CD4-positive, alpha-beta T cell treated with Interleukin-6 for 4 hours (primary cell): ENCODE measurements around the gene NSF.
"Not testable (repeated sequence)": the region's sequence is repeated elsewhere in the genome, so short reads cannot be mapped to it uniquely, and the experiment has no call there.

Source experiments
- DNase-seq: peaks from one replicate; pipeline ENCODE4 v3.0.0-alpha.2; 2020; ENCODE audit warnings: mixed read lengths

NSF gene

GRCh38 chr17:46590157-46591146 lies at the start of gene NSF:
Gene NSF, plus strand, starts transcription at chr17:46590669. Its CDS starts 107 bp downstream, at chr17:46590776.
- DNase-seq: not testable (repeated sequence)

- peak; percentile 1 for DNase-seq
These were observed 41.9 kb upstream of the NSF start for GRCh38 chr17:46548607-46549006.

- DNase-seq: not testable (repeated sequence)
These were observed 31.3 kb upstream of the NSF start for GRCh38 chr17:46559155-46559554.

- DNase-seq: not testable (repeated sequence)
These were observed 30.4 kb upstream of the NSF start for GRCh38 chr17:46560048-46560447.

DNA sequence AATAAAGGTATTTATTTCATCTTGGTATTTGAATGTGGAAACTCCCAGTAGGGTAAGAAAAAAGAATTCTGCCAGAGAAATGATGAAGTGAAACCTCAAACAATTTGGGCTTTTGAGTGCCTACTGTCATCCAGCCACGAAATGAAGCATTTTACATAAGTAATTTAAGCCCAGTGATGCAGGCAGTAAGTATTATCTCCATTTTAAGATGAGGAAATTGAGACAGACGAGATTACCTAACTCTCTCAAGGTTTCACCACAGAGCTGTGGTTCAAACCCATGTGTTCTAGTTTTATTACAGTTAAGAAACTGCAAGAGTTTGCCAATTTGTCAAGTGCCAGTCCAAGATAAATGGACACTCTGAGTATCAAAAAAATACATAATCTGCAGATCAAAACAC lies 24.2 kb upstream of the NSF start:
- DNase-seq: not testable (repeated sequence)

- not testable (repeated sequence) for DNase-seq
These were observed 23.5 kb upstream of the NSF start for GRCh38 chr17:46566980-46567379.

DNA sequence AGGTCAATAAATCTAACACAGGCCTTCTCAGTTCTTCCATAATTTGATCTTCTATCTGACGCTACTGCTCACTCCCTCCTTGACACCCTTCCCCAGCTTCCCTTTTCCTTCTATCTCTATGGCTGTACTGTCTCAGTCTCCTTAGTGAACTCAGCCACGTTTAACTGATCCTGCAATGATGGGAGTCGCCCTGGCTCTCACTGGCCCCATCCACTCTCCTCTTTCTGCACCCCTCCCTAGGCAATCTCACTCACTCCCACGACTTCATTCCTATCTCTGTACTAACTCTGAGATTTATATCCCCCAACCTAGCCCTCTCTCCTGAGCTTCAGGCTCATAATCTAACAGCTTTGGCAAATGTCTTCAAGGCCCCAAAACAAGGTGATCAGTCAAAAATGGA lies 18.7 kb upstream of the NSF start:
- DNase-seq: not testable (repeated sequence)

GRCh38 chr17:46579083-46580075 lies 11.1 kb upstream of the NSF start, which contains the start of gene ARL17A:
Gene ARL17A, minus strand, starts transcription at chr17:46579691. Its CDS starts 3,369 bp downstream, at chr17:46576322.
- DNase-seq: not testable (repeated sequence)

DNA sequence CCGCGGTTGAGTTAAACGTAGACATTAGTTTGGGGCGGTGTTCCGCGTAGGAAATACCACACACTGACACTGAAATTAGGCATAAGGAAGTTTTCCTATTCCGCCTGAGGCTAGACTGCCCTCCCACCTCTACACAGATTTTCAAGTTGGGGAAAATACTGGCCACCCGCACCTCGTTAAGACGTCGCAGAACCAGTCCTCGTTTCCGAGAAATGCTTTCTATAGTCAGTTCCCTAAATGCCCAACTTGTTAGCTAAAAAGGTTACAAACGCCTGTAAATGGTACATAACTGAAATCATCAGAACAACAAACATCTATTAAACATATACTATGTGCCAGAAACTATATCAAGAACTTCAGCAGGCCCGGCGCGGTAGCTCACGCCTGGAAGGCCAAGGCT lies 10.4 kb upstream of the NSF start:
- DNase-seq: not testable (repeated sequence)

GRCh38 chr17:46585444-46585843 lies 5.0 kb upstream of the NSF start:
- DNase-seq: not testable (repeated sequence)

DNA sequence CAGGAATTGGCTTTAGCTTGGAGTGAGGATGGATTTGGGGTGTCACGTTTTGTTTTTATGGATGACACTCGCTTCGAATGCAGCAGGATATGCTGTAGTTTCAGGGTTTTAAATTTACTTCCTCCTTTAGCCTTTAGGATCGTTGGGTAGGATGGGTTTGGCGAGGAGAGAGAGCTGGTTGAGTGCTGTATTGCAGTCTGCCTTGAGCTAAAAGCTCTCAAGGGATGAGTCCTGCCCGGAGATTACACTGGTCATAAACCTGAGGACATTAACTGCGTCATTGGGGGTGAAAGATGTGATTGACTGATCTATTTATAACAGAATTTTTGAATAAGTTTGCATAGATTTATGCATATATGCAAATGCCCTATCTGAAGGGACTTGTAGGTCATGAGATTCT lies 863 bp downstream of the NSF start:
- DNase-seq: not testable (repeated sequence)

DNA sequence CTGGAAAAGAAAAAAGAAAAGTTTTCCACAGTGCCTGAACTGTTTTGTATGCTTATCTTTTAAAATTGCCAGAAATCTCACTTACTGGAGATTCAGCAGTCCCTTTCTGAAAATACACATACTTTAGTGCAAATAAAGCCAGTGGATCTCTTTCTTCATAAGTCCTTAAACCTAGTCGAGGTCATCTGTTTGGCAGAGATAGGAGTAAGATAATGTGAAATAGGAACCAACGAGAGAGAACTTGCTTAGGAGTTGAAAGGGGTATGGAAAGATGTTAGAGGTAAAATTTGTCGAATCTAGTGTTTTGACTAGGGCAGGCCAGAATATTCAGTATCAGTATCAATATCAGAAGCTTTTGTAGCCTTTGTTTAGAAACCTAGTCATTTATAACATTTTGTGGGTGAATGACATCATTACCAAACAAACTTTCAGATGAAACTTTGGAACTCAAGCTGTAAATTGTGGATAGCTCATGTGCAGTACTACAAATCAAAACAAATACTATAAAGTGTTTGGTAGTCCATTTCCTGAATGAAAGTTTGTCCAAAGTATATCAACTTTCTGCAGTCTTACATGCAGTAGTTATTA lies 8.0 kb downstream of the NSF start:
- not testable (repeated sequence) for DNase-seq

GRCh38 chr17:46600767-46601166 lies 10.3 kb downstream of the NSF start:
- not testable (repeated sequence) for DNase-seq

DNA sequence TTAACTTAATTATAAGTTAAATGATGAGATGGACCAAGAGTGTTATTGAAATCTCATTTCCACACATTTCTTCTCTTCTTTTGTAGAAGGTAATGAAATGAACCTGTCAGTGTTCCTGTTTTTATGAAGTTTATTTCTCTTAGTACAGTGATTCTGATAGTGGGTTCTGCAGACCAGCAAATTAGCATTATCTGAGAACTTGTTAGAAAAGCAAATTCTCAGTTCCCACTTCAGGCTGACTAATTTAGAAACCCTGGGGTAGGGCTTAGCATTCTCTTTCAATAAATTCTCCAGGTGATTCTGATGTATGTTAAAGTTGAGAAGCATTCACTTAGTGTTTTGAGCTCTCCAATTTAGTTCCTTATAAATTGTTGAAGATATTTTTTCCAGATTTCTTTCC lies 12.7 kb downstream of the NSF start:
- not testable (repeated sequence) for DNase-seq

DNA sequence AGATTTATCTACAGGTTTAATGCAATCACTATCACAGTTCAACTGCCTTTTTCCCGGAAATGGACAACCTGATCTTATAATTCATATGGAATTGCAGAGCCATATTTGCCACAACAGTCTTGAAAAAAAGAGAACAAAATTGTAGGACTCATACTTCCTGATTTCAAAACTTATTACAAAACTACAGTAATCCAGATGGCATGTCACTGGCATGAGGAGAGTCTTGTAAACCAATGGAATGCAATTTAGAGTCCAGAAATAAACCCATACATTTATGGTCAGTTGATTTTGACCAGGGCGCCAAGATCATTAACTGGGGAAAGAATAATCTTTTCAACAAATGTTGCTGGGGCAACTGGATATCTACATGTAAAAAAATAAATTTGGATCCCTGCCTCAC lies 20.8 kb downstream of the NSF start:
- DNase-seq: not testable (repeated sequence)

DNA sequence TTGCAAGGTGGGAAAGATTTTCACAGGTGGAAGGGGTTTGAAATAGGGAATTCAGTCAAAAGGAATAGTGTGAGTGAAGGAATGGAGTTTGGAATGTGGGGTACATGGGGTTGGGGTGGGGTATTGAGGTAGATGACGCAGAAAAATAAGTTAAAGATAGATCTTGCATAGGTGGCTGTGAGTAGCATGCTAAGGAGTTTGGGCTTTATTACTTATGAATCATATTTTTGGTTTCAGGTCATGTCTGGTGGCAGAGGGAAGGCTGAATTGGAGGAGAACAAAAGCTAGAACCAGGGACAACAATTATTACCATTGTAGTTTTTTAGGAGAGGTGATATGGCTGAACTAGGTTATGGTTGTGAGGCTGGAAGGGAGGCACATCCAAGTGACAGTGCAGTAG lies 23.4 kb downstream of the NSF start:
- DNase-seq: not testable (repeated sequence)

- DNase-seq: not testable (repeated sequence)
These were observed 26.7 kb downstream of the NSF start for GRCh38 chr17:46617121-46617520.

DNA sequence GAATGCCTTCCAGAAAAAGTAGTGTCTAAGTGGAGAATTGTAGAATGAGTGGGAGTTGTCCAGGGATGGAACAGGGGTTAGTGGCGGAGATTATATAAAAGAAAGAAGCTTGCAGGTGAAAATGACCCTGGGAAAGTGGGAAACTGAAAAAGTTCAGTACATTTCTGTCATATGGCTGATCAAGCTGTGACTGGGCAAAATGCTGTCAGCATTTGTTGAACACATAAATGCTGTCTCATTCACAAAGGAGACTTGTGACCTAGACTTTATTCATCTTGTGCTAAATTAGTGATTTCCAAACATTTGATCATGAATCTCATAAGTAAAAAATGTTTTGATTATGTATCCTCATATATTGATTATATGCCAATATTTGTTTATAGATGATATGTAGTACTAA lies 28.5 kb downstream of the NSF start:
- DNase-seq: not testable (repeated sequence)

GRCh38 chr17:46623790-46624189 lies 33.3 kb downstream of the NSF start:
- not testable (repeated sequence) for DNase-seq

DNA sequence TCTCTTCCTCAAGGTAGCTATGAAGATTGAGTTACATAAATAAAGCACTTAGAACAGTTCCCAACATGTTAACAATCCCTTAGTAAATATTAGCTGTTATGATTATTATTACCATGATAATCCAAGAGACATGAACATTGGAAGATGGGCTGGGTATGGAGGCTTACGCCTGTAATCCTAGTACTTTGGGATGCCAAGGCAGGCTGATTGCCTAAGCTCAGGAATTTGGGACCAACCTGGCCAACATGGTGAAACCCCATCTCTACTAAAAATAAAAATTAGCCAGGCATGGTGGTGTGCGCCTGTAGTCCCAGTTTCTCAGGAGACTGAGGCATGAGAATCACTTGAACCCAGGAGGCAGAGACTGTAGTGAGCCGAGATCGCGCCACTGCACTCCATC lies 34.3 kb downstream of the NSF start:
- not testable (repeated sequence) for DNase-seq

DNA sequence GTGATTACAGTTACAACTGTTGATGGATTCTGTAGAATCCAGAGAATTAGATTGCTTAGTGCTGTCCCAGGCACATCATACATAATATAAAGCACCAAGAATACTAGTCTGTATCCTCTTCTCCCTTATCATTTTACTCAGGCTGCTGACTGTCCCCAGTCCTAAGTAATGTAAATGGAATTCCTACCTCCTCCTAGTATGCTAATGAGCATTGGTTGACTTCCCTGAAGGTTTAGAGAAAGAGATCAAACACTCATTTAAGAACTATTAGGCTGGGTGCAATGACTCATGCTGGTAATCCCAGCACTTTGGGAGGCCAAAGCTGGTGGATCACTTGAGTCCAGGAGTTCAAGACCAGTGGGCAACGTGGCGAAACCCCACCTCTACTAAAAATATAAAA lies 37.0 kb downstream of the NSF start:
- not testable (repeated sequence) for DNase-seq

- DNase-seq: not testable (repeated sequence)
These were observed 38.4 kb downstream of the NSF start for GRCh38 chr17:46628753-46629436.
